Subcutaneous abdominal adipose tissue (tissue), 5 donors: ENCODE data around the gene IRF1.

ENCODE experiments used
- H3K27ac ChIP-seq: one replicate; pipeline ENCODE4 v1.7.0; 2013; ENCODE audit warnings: low read depth, mild to moderate bottlenecking, inconsistent platforms, low read length, moderate library complexity
- H3K27me3 ChIP-seq, 5 donors: one replicate each; pipeline ENCODE4 v1.7.0; 2013; ENCODE audit warnings: low read length in 5 of 5, inconsistent platforms in 1 of 5; ENCODE audit not compliant: control insufficient read depth in 5 of 5, insufficient read depth in 4 of 5
- H3K36me3 ChIP-seq, 5 donors: one replicate each; pipeline ENCODE4 v1.7.0; 2013; ENCODE audit warnings: low read length in 5 of 5; ENCODE audit not compliant: control insufficient read depth in 5 of 5, insufficient read depth in 5 of 5
- H3K4me1 ChIP-seq, 5 donors: one replicate each; pipeline ENCODE4 v1.7.0; 2013; ENCODE audit warnings: low read length in 5 of 5, mild to moderate bottlenecking in 3 of 5, moderate library complexity in 1 of 5; ENCODE audit not compliant: control insufficient read depth in 5 of 5, insufficient read depth in 5 of 5
- H3K4me3 ChIP-seq, 5 donors: one replicate each; pipeline ENCODE4 v1.7.0; 2013; ENCODE audit warnings: low read length in 5 of 5, low read depth in 1 of 5
- H3K9ac ChIP-seq, 5 donors: one replicate each; pipeline ENCODE4 v1.7.0; 2013; ENCODE audit warnings: low read length in 5 of 5, mild to moderate bottlenecking in 4 of 5, moderate library complexity in 3 of 5
- H3K9me3 ChIP-seq, 5 donors: one replicate each; pipeline ENCODE4 v1.7.0; 2013; ENCODE audit warnings: low read length in 5 of 5; ENCODE audit not compliant: control insufficient read depth in 5 of 5
- donor health status: healthy.
- donor health status: healthy.
- donor health status: healthy.
- donor health status: healthy.
- donor health status: healthy.

IRF1 gene

DNA sequence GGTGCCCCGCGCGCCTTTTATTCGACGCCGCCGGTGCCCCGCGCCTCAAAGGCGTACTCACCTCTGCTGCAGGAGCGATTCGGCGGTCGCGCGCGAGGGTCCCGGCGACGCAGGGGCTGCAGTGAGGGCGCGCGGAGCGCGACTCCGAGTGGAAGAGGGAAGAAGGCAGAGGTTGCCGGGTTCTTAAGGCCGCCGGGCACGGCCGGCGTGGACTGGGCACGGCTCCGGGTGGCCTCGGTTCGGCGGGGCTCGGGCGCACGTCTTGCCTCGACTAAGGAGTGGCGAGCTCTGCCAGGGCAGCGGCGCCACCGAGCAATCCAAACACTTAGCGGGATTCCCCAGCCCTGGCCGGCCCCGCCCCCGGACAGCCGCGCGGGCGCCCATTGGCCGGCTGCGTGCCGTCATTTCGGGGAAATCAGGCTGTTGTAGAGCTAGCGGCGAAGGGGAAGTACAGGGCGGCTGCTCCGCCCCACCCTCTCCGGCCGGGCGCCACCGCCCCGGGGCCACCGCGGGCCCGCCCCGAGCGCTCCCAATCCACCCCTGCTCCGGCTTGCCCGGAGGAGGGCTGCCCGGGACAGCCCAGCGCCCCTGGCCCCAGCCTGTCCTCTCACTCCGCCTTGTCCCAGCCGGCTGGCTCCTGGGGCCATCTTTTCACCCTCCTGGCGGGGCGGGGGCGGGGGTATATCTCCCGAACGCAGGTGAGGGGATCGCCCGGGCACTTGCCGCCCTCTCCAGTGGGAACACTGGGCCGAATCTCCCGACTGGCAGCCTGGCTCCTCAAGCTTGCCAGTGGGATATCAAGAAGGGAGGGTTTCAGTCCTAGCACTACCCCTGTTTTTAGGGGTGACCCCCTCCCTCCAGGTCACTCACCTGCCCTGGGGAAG lies at the start of gene IRF1:
TSS of gene IRF1 (minus strand) at position 290 of the 884 bp plus-strand sequence. CDS start 1,295 bp downstream, outside the sequence.
- peaks cover 4 to 39% (median 36%) of the 10 kb centered on the region in 5 donors for H3K36me3 ChIP-seq
- H3K4me3 ChIP-seq = peak within 1 kb of the TSS; percentile 92 to 99 (median 96)
- H3K9ac ChIP-seq = peak within 1 kb of the TSS; percentile 79 to 94 (median 90)
- H3K4me1 ChIP-seq = peaks cover 19 to 74% (median 61%) of the 10 kb centered on the region in 5 donors
- no peaks in the 10 kb centered on the region for H3K9me3 ChIP-seq
- H3K27ac ChIP-seq = peak within 1 kb of the TSS; percentile 98
- no peaks in the 10 kb centered on the region for H3K27me3 ChIP-seq

DNA sequence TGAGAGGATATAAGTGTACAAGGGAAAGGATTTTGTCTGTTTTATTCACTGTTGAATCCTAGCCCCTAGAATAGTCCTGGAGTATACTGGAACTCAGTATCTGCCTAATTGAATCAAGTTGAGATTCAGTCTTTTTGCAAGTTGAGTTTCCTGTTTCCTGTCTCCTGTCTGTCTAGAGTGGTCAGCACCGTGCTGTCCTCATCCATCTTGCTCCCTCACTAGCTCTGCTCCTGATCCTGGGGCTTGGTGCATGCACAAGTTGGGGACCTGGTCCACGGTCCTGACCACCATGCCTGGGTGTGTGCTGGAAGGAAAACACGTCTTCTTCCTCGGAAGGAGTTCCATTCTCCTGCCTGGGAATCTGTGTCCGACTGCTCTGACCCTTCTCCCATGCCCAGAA lies 49.6 kb upstream of the IRF1 start:
- Histone ChIP-seq H3K27me3 (no peaks in the 10 kb centered on the region), H3K36me3 (no peaks in the 10 kb centered on the region), H3K9ac (no peak overlapping the region), H3K9me3 (no peaks in the 10 kb centered on the region), H3K27ac (no peak overlapping the region), H3K4me3 (no peak overlapping the region), H3K4me1 (no peaks in the 10 kb centered on the region)

- no peak overlapping the region for H3K9ac ChIP-seq
- no peaks in the 10 kb centered on the region for H3K36me3 ChIP-seq
- H3K27ac ChIP-seq = no peak overlapping the region
- H3K4me3 ChIP-seq = no peak overlapping the region
- H3K27me3 ChIP-seq = no peaks in the 10 kb centered on the region
- H3K4me1 ChIP-seq = no peaks in the 10 kb centered on the region
- H3K9me3 ChIP-seq = no peaks in the 10 kb centered on the region
Observed at GRCh38 chr5:132539716-132540115, 49.1 kb upstream of the IRF1 start.

DNA sequence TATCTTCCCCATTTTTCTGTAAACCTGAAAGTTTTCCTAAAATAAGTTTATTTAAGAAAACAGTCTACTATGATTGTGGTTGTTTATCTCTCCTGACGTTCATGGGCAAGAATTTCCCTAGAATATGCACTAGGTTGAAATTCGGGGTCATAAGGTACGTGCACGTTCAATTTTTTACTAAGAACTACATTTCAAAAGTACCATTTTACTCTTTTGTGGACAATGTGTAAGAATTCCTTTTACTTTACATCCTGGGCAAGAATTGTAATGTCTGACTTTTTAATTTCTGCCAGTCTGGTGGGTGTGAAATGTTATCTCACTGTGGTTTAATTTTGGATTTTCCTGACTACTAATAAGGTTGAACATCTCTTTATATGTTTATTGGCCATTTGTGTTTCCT lies 40.4 kb upstream of the IRF1 start:
- H3K36me3 ChIP-seq = no peaks in the 10 kb centered on the region

GRCh38 chr5:132528866-132529634 lies 38.5 kb upstream of the IRF1 start:
- H3K27me3 ChIP-seq = no peaks in the 10 kb centered on the region
- peaks cover 0 to 7% (median 3%) of the 10 kb centered on the region in 5 donors for H3K4me1 ChIP-seq
- H3K9me3 ChIP-seq = no peaks in the 10 kb centered on the region
- H3K27ac ChIP-seq = no peak overlapping the region
- H3K4me3 ChIP-seq = no peak overlapping the region
- no peak overlapping the region for H3K9ac ChIP-seq
- no peaks in the 10 kb centered on the region for H3K36me3 ChIP-seq

More for the DNA sequence above, 40.4 kb upstream of the IRF1 start:
- Histone ChIP-seq H3K9me3 (no peaks in the 10 kb centered on the region), H3K27ac (no peak overlapping the region), H3K9ac (no peak overlapping the region), H3K4me3 (no peak overlapping the region), H3K4me1 (peaks cover 0 to 7% (median 3%) of the 10 kb centered on the region in 5 donors), H3K27me3 (no peaks in the 10 kb centered on the region)

- H3K27ac ChIP-seq = no peak overlapping the region
- no peak overlapping the region for H3K4me3 ChIP-seq
- H3K27me3 ChIP-seq = no peaks in the 10 kb centered on the region
- H3K9ac ChIP-seq = no peak overlapping the region
- H3K36me3 ChIP-seq = no peaks in the 10 kb centered on the region
- no peaks in the 10 kb centered on the region for H3K9me3 ChIP-seq
- H3K4me1 ChIP-seq = peaks cover 0 to 7% (median 3%) of the 10 kb centered on the region in 5 donors
Observed at GRCh38 chr5:132528021-132528420, 37.4 kb upstream of the IRF1 start.

DNA sequence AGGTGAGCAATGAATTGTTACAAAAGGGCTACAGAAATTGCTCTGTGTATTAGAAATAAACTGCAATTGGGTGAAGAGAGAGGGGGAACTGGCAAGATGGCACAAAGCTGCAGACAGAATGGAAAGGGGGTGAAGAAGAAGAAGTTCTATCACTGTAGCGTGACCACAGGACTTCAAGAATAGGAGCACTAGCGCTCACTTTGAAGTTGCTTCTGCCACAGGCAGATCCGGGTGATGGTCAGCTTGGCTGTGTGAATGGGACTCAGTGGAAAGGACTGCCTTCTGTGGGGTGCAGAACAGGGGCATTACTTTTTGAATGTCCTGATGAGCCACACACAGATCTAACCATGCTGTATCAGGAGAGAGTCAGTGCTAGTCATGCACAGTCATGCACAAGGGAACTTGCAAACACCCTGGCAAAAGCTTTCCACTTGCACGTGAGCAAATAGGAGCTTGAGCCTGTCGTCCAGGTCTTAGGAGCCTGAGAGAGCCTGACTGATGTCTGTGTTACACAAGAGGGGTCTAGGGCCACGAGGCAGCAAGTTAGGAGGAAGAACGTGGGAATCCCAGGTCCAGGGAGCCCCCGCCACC lies 36.5 kb upstream of the IRF1 start:
- Histone ChIP-seq H3K36me3 (no peaks in the 10 kb centered on the region), H3K27ac (no peak overlapping the region), H3K27me3 (no peaks in the 10 kb centered on the region), H3K9ac (no peak overlapping the region), H3K4me1 (peaks cover 0 to 7% (median 3%) of the 10 kb centered on the region in 5 donors), H3K4me3 (no peak overlapping the region), H3K9me3 (no peaks in the 10 kb centered on the region)

DNA sequence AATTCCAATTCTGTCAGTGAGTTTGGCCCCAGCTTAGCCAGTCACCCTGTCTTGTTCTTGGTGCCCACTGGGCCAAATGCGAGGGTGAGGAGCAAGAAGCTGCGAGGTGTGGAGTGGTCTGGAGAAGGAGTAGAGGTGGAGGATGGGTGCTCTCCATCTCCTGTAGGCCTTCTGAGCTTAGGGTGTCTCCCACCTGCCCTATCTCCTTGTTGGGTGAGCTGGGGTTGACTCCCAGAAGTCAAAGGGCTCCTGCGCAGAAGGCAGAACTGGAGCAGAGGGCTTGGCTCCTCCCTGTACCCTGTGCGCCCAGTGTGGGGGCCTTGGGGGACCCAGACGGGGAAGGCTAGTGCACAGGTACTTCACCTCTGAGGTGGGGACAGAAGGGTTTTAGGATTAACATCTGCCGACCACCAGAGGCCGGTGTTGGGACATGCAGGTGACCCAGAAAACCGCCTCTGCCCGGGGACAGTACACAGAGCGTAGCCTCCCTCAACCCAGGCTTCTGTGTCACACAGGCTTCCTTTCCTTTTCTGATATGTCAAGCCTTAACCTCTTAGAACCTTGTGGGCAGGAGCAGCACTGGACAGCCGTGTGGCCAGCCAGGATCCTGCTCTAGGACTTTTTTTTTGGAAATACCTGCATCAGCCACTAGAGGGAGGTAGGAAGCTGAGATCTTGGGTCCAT lies 35.9 kb upstream of the IRF1 start:
- Histone ChIP-seq H3K36me3 (no peaks in the 10 kb centered on the region), H3K4me3 (no peak overlapping the region), H3K27ac (no peak overlapping the region), H3K4me1 (peaks cover 0 to 7% (median 3%) of the 10 kb centered on the region in 5 donors), H3K9me3 (no peaks in the 10 kb centered on the region), H3K27me3 (no peaks in the 10 kb centered on the region), H3K9ac (no peak overlapping the region)

- Histone ChIP-seq H3K4me1 (peaks cover 0 to 7% (median 3%) of the 10 kb centered on the region in 5 donors), H3K4me3 (no peak overlapping the region), H3K36me3 (no peaks in the 10 kb centered on the region), H3K9me3 (peaks cover 0 to 2% (median 0%) of the 10 kb centered on the region in 5 donors), H3K27ac (no peak overlapping the region), H3K27me3 (no peaks in the 10 kb centered on the region), H3K9ac (no peak overlapping the region)
Observed at GRCh38 chr5:132525299-132525724, 34.7 kb upstream of the IRF1 start.
